Measurements from ENCODE around the gene ARRB2. TPM values are rescaled to one million over a fixed set of nuclear protein-coding genes. Genes with fewer than 3 reads are reported as not detected.

ARRB2 gene
- total and polyA plus RNA-seq, 2 of the 4 experiments (the other 2 are of a cell fraction) = 3.9 to 10.6 TPM

GRCh38 chr17:4693416-4693815 is 17.0 kb upstream of the ARRB2 start:
- Histone ChIP-seq H3K4me2 (ENCODE audit: low read depth, low read length) (no peak overlapping the region), H2BK120ac (ENCODE audit: low read depth, low read length) (no peak overlapping the region), H3K36me3 (ENCODE audit: control insufficient read depth, insufficient read depth, low read length) (peaks cover 14% of the 10 kb centered on the region), H3K18ac (ENCODE audit: low read depth, low read length) (no peak overlapping the region), H2BK20ac (ENCODE audit: low read depth, low read length) (no peak overlapping the region), H3K23ac (ENCODE audit: low read depth, low read length) (no peak overlapping the region), H2BK5ac (ENCODE audit: low read depth, low read length, poor library complexity, severe bottlenecking) (no peak overlapping the region), H3K79me1 (ENCODE audit: low read depth in 1 of 2, low read length in 2 of 2) (peaks cover 12 to 52% of the 10 kb centered on the region in 2 experiments), H3K27ac (ENCODE audit: insufficient read depth, low read length) (no peak overlapping the region), H3K9me3 (ENCODE audit: control insufficient read depth, insufficient read depth, low read length) (no peaks in the 10 kb centered on the region), H4K20me1 (ENCODE audit: insufficient read depth, low read length) (peaks cover 21% of the 10 kb centered on the region), H3K9me1 (ENCODE audit: insufficient read depth, low read length) (peaks cover 10% of the 10 kb centered on the region; the same call in 1 of the 2 replicates), H3K56ac (ENCODE audit: extremely low read depth, insufficient read depth, low read length) (no peak overlapping the region), H3K27me3 (ENCODE audit: control insufficient read depth, insufficient read depth, low read length) (no peaks in the 10 kb centered on the region), H2BK15ac (ENCODE audit: low read depth, low read length) (no peak overlapping the region), H3K4me1 (ENCODE audit: control insufficient read depth, insufficient read depth, low read length) (peaks cover 2% of the 10 kb centered on the region; the same call in 1 of the 2 replicates), H2AFZ (replicated peaks; ENCODE audit: low read length, poor library complexity) (no peak overlapping the region), H3K14ac (replicated peaks; ENCODE audit: low read depth, low read length) (no peak overlapping the region), H4K8ac (ENCODE audit: low read depth in 2 of 2, low read length in 2 of 2) (no peak overlapping the region), H2AK9ac (replicated peaks; ENCODE audit: low read depth, low read length, poor library complexity) (no peak overlapping the region), H4K91ac (ENCODE audit: insufficient read depth, low read depth, low read length) (no peak overlapping the region), H3K9ac (ENCODE audit: low read depth, low read length) (no peak overlapping the region), H4K5ac (ENCODE audit: low read depth, low read length) (no peak overlapping the region), H2AK5ac (ENCODE audit: low read depth, low read length) (no peak overlapping the region), H3K4ac (ENCODE audit: low read depth, low read length) (no peak overlapping the region), H3K4me3 (ENCODE audit: insufficient read depth, low read depth, low read length) (no peak overlapping the region)
- in situ Hi-C loops (cut with MboI; ENCODE audit: low sequenced_read_pairs) (no loop called here), intact Hi-C loops (cut with micrococcal nuclease) (no loop called here), dilution Hi-C loops (cut with HindIII; ENCODE audit: low sequenced_read_pairs, unreplicated experiment) (no loop called here)
- BruUV-seq (replicated peaks) = no TSS peak
- ChIA-PET CTCF (no interaction called here), POLR2A (ENCODE audit: unreplicated experiment) (no interaction called here)
- ATAC-seq (ENCODE audit: low read depth) (no peak), DNase-seq (no peak)
- TF ChIP-seq FOS (IDR thresholded peaks at IDR 0.05; ENCODE audit: low read depth, low read length) (no peak), SMC3 (IDR thresholded peaks at IDR 0.05; ENCODE audit: low read depth, low read length) (no peak), RCOR1 (IDR thresholded peaks at IDR 0.05; ENCODE audit: insufficient replicate concordance, low read length) (no peak), POLR2A (IDR thresholded peaks at IDR 0.05; ENCODE audit: low read depth, low read length) (no peak), RFX5 (IDR thresholded peaks at IDR 0.05; ENCODE audit: low read depth, low read length) (no peak), ELK1 (IDR thresholded peaks at IDR 0.05; ENCODE audit: borderline replicate concordance, low read depth, low read length) (no peak), RAD21 (IDR thresholded peaks at IDR 0.05; ENCODE audit: low read length) (no peak), CTCF (conservative IDR thresholded peaks at IDR 0.05; ENCODE audit: low read depth, low read length) (no peak), MAZ (IDR thresholded peaks at IDR 0.05; ENCODE audit: borderline replicate concordance, low read depth, low read length) (no peak), CHD1 (IDR thresholded peaks at IDR 0.05; ENCODE audit: low read depth, low read length) (no peak)
- 60% methylated on average over 3 of the region's 9 CpGs; no CpG with 5 or more reads in 1 of the 2 experiments for WGBS, 2 experiments (ENCODE audit: extremely low coverage in 2 of 2, insufficient read length in 1 of 2)
